HG03342 (cell line): Measurements from ENCODE around the gene ADAM22.
"Not testable (repeated sequence)": the region's sequence is repeated elsewhere in the genome, so short reads cannot be mapped to it uniquely, and the experiment has no call there.

Experiments
- ATAC-seq: cut with Tn5 transposase; IDR thresholded peaks from one replicate; pipeline ENCODE4 v1.9.1; 2021; ENCODE audit warnings: mild to moderate bottlenecking, moderate library complexity; ENCODE audit not compliant: unreplicated experiment

Gene ADAM22

GRCh38 chr7:87933953-87934698 lies at the start of gene ADAM22:
Gene ADAM22, plus strand, starts transcription at chr7:87934251. Its CDS starts 215 bp downstream, at chr7:87934466.
- ATAC-seq = peak; percentile 97

GRCh38 chr7:87885018-87885417 lies 49.0 kb upstream of the ADAM22 start:
- no peak for ATAC-seq

GRCh38 chr7:87886875-87887274 lies 47.2 kb upstream of the ADAM22 start:
- ATAC-seq = no peak

GRCh38 chr7:87895363-87895762 lies 38.7 kb upstream of the ADAM22 start:
- no peak for ATAC-seq

GRCh38 chr7:87899255-87899654 lies 34.8 kb upstream of the ADAM22 start:
- no peak for ATAC-seq

GRCh38 chr7:87907136-87907906 lies 26.7 kb upstream of the ADAM22 start:
- not testable (repeated sequence) for ATAC-seq

GRCh38 chr7:87908814-87909213 lies 25.2 kb upstream of the ADAM22 start:
- ATAC-seq = not testable (repeated sequence)

GRCh38 chr7:87912121-87912520 lies 21.9 kb upstream of the ADAM22 start:
- no peak for ATAC-seq

GRCh38 chr7:87918740-87919139 lies 15.3 kb upstream of the ADAM22 start:
- ATAC-seq = no peak

- no peak for ATAC-seq
Observed at GRCh38 chr7:87919875-87920274, 14.2 kb upstream of the ADAM22 start.

- ATAC-seq = no peak
Observed at GRCh38 chr7:87920578-87920977, 13.5 kb upstream of the ADAM22 start.

GRCh38 chr7:87922759-87923395 lies 11.2 kb upstream of the ADAM22 start:
- ATAC-seq = not testable (repeated sequence)

GRCh38 chr7:87926581-87927461 lies 7.2 kb upstream of the ADAM22 start:
- ATAC-seq = peak; percentile 98

- peak; percentile 18 for ATAC-seq
Observed at GRCh38 chr7:87933605-87933952, 472 bp upstream of the ADAM22 start.

GRCh38 chr7:87934699-87935383 lies 790 bp downstream of the ADAM22 start:
- no peak for ATAC-seq

- no peak for ATAC-seq
Observed at GRCh38 chr7:87935384-87935706, 1.3 kb downstream of the ADAM22 start.

GRCh38 chr7:87941138-87941537 lies 7.1 kb downstream of the ADAM22 start:
- no peak for ATAC-seq

GRCh38 chr7:87944547-87944946 lies 10.5 kb downstream of the ADAM22 start:
- ATAC-seq = no peak

GRCh38 chr7:87945926-87946325 lies 11.9 kb downstream of the ADAM22 start:
- not testable (repeated sequence) for ATAC-seq

GRCh38 chr7:87948371-87948770 lies 14.3 kb downstream of the ADAM22 start:
- no peak for ATAC-seq
